Bronchial epithelial cell (primary cell): ENCODE measurements around the gene SLC35F4. TPM values are rescaled to one million over a fixed set of nuclear protein-coding genes. Genes with fewer than 3 reads are reported as not detected.

ENCODE experiments used
- DNase-seq: peaks from one replicate; pipeline ENCODE4 v3.0.0-alpha.2; 2010; ENCODE audit warnings: low read depth
- FAIRE-seq: peaks from 2 replicates; lab custom pipeline; 2011; peaks lifted over from hg19 to GRCh38; lab: Jason Lieb, UNC
- H3K27me3 ChIP-seq: 2 replicates; pipeline ENCODE4 v1.5.1; 2011; ENCODE audit warnings: low read length; ENCODE audit not compliant: control insufficient read depth, insufficient read depth
- H3K36me3 ChIP-seq: 2 replicates; pipeline ENCODE4 v1.5.1; 2011; ENCODE audit warnings: low read length; ENCODE audit not compliant: control insufficient read depth, insufficient read depth
- H3K4me3 ChIP-seq: 2 replicates; pipeline ENCODE4 v1.5.1; 2011; ENCODE audit warnings: mild to moderate bottlenecking, low read depth, low read length, control low read depth
- CTCF ChIP-seq: IDR thresholded peaks from 2 replicates; pipeline ENCODE4 v1.5.1; 2011; ENCODE audit warnings: mild to moderate bottlenecking, moderate library complexity, low read length, control low read depth, inconsistent platforms; ENCODE audit not compliant: insufficient read depth, severe bottlenecking
- total RNA-seq: library from RNA; depleted of rRNA; stranded (reverse); fragments of >200 nt; gene quantifications from 2 replicates; pipeline ENCODE4 v1.2.1, GENCODE V29; 2014

SLC35F4 gene
- total RNA-seq, 1 donor from 2014 or later = not detected

- DNase-seq (no peak), FAIRE-seq (no peak)
- no peak overlapping the region for H3K4me3 ChIP-seq
- H3K36me3 ChIP-seq = no peaks in the 10 kb centered on the region
- TF ChIP-seq CTCF = no peak
- H3K27me3 ChIP-seq = no peaks in the 10 kb centered on the region
Measured at GRCh38 chr14:57837267-57837666, 28.6 kb downstream of the SLC35F4 start.

DNA sequence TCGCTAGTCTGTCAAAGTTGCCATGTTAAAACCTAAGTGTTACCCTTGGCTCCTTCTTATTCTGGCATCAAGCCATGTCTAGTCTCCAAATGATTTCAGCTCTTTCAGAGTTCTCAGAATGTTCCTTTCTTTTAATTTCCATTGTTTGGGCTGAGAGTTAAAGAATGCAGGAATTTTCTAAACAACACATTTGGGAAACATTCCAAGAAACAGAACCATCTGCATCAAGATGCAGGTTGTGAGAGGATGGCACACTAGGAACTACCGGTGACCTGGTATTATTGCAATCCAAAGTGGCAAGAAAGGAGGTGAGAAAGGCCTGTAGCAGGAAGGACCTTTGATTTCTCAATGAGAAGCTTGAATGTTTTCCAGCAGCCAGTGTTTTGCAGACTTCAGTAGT lies 30.1 kb downstream of the SLC35F4 start:
- no peak for TF ChIP-seq CTCF
- Histone ChIP-seq H3K36me3 (no peaks in the 10 kb centered on the region), H3K4me3 (no peak overlapping the region), H3K27me3 (no peaks in the 10 kb centered on the region)
- FAIRE-seq = no peak
- no peak for DNase-seq

GRCh38 chr14:57834961-57835360 lies 30.9 kb downstream of the SLC35F4 start:
- H3K4me3 ChIP-seq = no peak overlapping the region
- FAIRE-seq = no peak
- TF ChIP-seq CTCF = no peak
- DNase-seq = no peak
- no peaks in the 10 kb centered on the region for H3K36me3 ChIP-seq
- H3K27me3 ChIP-seq = no peaks in the 10 kb centered on the region

DNA sequence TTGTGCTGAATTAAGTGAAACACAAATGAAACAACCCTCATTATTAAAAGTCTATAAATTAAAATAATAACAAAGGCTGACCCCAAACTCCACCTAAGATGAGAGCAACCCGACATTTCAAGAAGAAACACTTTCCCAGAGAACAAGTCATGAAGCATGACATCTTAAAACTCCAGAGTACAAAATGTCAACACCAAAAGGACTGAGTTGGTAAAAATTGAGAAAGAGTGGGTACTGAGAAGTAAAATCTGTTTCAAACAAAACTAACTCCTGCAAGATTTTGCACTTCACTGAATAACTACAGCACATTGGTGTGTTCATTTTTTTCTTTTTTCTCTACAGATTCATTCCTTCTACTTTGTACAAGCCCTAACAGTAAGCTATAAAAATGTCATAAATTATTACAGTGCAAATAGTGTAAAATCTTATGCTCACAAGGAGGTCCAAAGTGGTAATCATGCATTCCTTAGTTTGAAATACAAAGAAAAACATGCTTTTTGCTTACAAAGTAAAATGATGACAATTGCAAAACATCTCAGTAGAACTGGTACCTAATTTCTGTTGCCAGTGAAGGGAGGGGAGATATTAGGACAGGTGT lies 31.8 kb downstream of the SLC35F4 start:
- DNase-seq (no peak), FAIRE-seq (no peak)
- no peak for TF ChIP-seq CTCF
- no peak overlapping the region for H3K4me3 ChIP-seq
- H3K36me3 ChIP-seq = no peaks in the 10 kb centered on the region
- H3K27me3 ChIP-seq = no peaks in the 10 kb centered on the region

- no peaks in the 10 kb centered on the region for H3K36me3 ChIP-seq
- peak; percentile 98 for DNase-seq
- H3K4me3 ChIP-seq = no peak overlapping the region
- FAIRE-seq = peak; percentile 95
- no peaks in the 10 kb centered on the region for H3K27me3 ChIP-seq
- no peak for TF ChIP-seq CTCF
Measured at GRCh38 chr14:57833323-57833722, 32.6 kb downstream of the SLC35F4 start.

GRCh38 chr14:57831981-57832380 lies 33.9 kb downstream of the SLC35F4 start:
- DNase-seq (peak; percentile 35), FAIRE-seq (no peak)
- Histone ChIP-seq H3K4me3 (no peak overlapping the region), H3K36me3 (no peaks in the 10 kb centered on the region), H3K27me3 (no peaks in the 10 kb centered on the region)
- TF ChIP-seq CTCF = no peak
